A549 treated with CORT108297 at 1 μM for 4 hours (cell line): ENCODE data around the gene PINLYP. TPM values are rescaled to one million over a fixed set of nuclear protein-coding genes. Genes with fewer than 3 reads are reported as not detected.

Experiments
- total RNA-seq: library from RNA; stranded (reverse); fragments of 200-300 nt; extraction: Qiagen RNA extraction; gene quantifications from 5 replicates; pipeline ENCODE4 v1.2.3, GENCODE V29; 2022

The PINLYP gene
- total RNA-seq = 0.19 to 0.35 TPM (median 0.23 TPM) in 5 replicates

DNA sequence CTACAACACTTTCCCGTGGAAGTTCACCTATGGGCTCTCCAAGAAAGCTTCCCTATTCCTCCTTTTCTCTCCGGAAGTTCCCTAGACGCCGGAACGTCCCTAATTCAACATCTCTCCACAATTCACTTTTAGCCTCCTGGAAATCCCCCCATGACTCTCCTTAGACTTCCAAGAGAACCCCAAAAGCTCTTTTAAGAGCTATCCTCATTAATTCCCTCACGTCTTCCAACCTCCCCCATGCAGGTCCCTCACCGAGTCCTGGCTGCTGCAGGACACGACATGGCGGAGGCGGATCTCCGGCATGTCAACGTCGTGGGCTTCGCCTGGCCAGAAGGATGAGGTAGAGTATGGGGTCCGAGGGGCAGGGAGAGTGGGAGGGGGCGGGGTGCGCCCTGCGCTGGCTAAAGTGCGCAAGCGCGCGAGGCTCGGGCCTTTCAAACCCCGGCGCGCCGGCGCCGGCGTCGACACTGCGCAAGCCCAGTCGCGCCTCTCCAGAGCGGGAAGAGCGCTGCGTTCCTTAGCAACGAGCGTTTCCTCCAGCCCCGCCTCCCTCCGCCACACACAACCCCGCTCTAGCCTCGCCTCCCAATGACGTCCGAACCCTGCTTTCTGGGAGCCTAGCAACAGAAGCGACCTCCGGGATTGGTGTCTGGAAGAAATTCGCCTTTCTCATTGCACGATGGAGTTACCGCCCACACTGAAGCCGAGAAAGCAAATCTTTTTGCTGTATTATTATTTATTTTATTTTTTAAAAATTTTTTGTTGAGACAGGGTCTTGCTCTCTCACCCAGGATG is at the start of gene PINLYP, which contains the start of gene XRCC1:
TSS of gene PINLYP (plus strand) at position 646 of the 795 bp plus-strand sequence. CDS start 1,391 bp downstream, outside the sequence.
TSS of gene XRCC1 (minus strand) at position 372 of the 795 bp plus-strand sequence. CDS start at position 303, 69 bp downstream.

DNA sequence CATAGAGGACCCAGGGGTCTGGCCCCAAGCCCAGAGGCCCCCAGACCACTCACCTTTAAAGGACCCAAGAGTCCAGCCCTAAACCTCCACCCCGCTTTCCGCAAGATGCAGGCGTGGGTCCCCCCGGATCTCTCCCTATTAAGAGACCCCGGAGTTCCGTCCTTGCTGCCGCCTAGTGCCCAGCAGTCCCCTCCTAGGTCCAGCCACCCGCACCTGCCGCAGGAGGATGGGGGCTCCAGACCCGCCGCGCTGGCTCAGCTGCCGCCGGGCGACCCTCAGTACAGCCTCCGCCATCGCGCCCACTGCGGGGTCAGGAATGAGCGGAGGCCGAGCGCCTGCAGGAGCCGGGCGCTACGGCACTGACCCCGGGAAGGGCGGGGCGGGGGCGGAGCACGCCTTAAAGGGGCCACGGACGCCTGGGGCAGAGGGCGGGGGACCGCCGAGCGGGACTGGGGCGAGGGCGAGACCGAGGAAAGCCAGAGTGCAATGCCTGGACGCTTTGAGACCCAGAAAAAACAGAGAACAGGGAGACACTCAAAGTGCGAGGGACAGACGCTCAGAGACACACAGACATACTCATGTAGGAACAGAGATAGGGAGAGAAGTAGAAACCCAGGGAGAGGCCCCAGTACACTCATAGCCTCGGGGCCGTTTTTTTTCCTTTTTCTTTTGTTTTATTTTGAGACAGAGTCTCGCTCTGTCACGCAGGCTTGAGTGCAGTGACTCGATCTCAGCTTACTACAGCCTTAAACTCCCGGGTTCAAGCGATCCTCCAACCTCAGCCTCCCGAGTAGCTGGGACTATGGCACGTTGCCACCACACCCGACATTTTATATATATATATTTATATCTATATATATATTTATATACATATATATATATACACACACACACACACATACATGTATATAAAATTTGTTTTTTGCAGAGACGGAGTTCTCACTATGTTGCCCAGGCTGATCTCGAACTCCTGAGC is 48.4 kb upstream of the PINLYP start, which contains the start of gene ETHE1:
TSS of gene ETHE1 (minus strand) at position 318 of the 976 bp plus-strand sequence. CDS start at position 294, 24 bp downstream.

DNA sequence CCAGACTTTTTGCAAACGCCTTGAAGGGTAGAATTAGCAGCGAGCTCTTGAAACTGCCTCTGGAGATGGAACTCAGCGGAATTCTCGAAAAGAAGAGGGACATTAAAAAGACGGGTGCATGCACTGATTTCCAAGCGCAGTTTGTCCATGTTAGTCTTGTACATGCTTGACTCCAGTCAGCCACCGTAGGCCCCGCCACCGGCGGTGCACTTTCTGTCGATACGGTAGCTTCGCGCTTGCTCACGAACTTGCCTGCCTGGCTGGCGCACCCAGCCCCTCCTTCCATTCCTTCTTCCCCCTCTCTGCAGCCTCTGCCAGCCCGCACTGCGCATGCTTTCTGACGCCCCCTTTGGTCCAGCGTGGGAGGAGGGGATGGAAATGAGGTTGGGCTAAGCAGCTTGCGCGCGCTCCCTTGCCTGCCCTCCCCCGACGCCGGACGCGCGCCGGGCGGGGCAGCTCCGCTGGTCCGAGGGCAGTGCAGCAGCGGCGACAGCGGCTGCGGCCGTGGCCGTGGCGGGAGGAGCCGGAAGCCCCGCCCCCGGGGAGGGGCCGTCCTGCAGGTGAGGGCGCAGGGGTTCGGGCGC is 42.5 kb upstream of the PINLYP start, which contains the start of gene ZNF575:
TSS of gene ZNF575 (plus strand) at position 227 of the 584 bp plus-strand sequence. CDS start 1,235 bp downstream, outside the sequence.

DNA sequence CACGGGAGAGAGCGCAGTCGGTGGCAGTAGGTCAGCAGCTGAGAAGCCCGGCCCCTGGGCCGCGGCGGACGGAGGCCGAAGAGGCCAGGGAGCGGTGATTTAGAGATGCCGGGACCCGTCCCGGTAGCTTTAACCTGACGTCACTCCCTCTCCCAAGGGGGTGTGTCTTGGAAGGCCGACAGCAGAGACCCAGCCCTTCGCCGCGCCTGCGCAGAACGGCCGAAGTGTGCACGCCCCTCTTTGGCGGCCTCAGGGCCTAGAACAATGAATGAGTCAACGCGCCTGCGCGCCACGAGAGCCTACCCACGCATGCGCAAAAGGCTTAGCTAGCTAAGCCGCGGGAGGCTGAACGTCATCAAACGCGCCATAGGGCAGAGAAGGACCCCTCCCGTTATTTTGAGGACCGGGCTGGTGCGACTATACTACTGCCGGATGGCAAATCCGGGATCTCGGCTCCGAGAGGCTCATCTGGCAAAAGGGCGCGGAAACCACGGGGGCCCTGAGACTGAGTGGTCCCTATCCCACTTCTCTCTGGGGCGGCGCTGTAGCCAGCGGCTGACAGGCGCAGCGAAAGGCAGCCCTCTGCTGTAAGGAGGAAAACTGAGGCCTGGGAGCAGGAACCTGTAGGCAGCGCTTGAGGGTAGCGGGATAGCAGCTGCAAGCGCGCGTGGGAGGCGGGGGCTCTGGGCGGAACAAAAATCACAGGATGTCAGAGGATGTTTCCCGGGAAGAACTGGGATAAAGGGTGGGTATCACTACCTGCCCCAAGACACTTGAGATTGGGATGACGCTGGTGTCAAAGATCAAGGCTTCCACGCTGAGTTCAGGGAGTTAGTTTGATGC is 20.6 kb downstream of the PINLYP start, which contains the start of the genes IRGQ and ZNF576:
TSS of gene IRGQ (minus strand) at position 136 of the 843 bp plus-strand sequence. CDS start 796 bp downstream, outside the sequence.
TSS of gene ZNF576 (plus strand) at position 597 of the 843 bp plus-strand sequence. CDS start 514 bp downstream, outside the sequence.

DNA sequence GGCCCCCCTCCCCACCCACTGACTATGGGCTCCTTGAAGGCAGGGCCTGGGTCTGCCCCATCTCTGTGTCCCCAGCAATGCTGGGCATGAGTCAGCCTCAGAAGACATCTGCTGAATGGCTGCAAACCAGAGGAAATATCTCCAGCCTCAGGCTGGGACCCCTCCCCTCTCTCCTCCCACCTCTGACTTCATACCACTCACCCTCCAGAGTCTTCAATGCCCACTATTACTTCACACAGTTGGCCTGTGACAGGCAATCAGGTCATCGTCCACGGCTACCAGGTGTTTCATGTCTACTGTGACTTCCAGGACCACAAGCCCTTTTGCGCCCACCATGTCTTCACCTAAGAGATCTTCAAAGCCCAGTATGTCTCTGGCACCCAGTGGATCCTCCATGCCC is 36.2 kb downstream of the PINLYP start, which contains the start of gene SRRM5:
TSS of gene SRRM5 (plus strand) at position 301 of the 400 bp plus-strand sequence. CDS start at position 335, 34 bp downstream.

DNA sequence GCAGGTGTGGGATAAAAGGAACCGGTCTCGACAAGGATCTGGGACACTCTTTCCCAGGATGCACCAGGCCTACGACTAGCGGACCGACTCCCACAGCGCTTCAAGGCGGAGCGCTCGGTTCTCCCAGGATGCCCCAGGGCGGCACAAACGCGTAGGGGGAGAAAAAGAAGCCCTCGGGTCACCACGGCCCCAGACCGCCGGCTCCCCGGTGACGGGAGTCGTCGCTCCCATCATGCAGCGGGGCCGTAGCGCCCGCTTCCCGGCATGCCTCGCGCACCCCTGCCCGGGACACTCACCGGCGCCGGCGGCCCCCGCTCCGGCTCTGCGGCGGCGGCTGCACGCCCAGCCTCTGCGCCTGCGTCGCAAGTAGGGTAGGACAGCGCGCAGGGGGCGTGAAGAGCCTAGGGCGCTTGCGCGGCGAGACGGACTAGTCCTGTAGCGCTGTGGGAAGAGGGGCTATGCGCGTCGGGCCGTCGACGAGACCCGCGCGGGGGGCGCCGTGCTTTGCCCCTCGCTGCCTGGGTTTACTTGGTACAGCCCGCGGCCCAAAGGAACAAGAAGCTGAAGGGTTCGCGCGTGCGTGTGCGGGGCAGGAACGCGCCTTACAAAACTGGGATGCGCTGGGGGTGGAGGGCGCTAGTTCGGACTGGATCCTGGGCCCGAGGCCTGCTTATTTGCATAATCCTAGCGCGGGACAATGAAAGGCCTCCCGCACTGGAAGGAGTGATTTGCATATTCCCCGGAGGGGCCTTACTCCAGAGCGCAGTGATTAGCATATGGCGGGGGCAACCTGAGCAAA is 43.9 kb downstream of the PINLYP start, which contains the start of gene ZNF428:
TSS of gene ZNF428 (minus strand) at position 368 of the 799 bp plus-strand sequence. CDS start 5,325 bp downstream, outside the sequence.

Other genes starting within 250 kb of the PINLYP start
- 0.07 to 0.16 TPM (median 0.10 TPM) in 5 replicates for gene CD177, start 222.1 kb upstream of the PINLYP start, total RNA-seq
- not detected in 5 replicates for gene TEX101, start 160.9 kb upstream of the PINLYP start, total RNA-seq
- gene LYPD3, start 110.2 kb upstream of the PINLYP start, total RNA-seq = 0.27 to 0.62 TPM (median 0.45 TPM) in 5 replicates
- gene PHLDB3, start 71.1 kb upstream of the PINLYP start, total RNA-seq = 10.3 to 11.8 TPM (median 11.4 TPM) in 5 replicates
- 42.2 to 55.9 TPM (median 53.7 TPM) in 5 replicates for gene ETHE1, start 48.6 kb upstream of the PINLYP start, total RNA-seq
- 1.6 to 2.5 TPM (median 2.2 TPM) in 5 replicates for gene ZNF575, start 42.6 kb upstream of the PINLYP start, total RNA-seq
- gene XRCC1, start 274 bp upstream of the PINLYP start, total RNA-seq = 29.4 to 33.6 TPM (median 30.5 TPM) in 5 replicates
- gene IRGQ, start 20.3 kb downstream of the PINLYP start, total RNA-seq = 4.5 to 8.2 TPM (median 5.1 TPM) in 5 replicates
- gene ZNF576, start 20.8 kb downstream of the PINLYP start, total RNA-seq = 12.0 to 22.2 TPM (median 21.9 TPM) in 5 replicates
- 0.65 to 1.3 TPM (median 0.76 TPM) in 5 replicates for gene SRRM5, start 36.3 kb downstream of the PINLYP start, total RNA-seq
- 49.6 to 69.2 TPM (median 64.7 TPM) in 5 replicates for gene ZNF428, start 43.8 kb downstream of the PINLYP start, total RNA-seq
- gene CADM4, start 64.0 kb downstream of the PINLYP start, total RNA-seq = 6.9 to 11.3 TPM (median 9.3 TPM) in 5 replicates
- gene PLAUR, start 94.4 kb downstream of the PINLYP start, total RNA-seq = 90.0 to 104 TPM (median 102 TPM) in 5 replicates
- not detected in 5 replicates for gene IRGC, start 140.3 kb downstream of the PINLYP start, total RNA-seq
- gene SMG9, start 179.2 kb downstream of the PINLYP start, total RNA-seq = 52.1 to 76.4 TPM (median 65.0 TPM) in 5 replicates
- 43.7 to 66.7 TPM (median 58.2 TPM) in 5 replicates for gene KCNN4, start 205.2 kb downstream of the PINLYP start, total RNA-seq
- 0.16 to 0.31 TPM (median 0.17 TPM) in 5 replicates for gene LYPD5, start 226.6 kb downstream of the PINLYP start, total RNA-seq